Kidney (tissue), 14 donors: ENCODE data around the gene NCOR2. TPM values are rescaled to one million over a fixed set of nuclear protein-coding genes. Genes with fewer than 3 reads are reported as not detected.

Experiments used
- DNase-seq, 5 donors: peaks; one replicate each; pipeline ENCODE4 v3.0.0-alpha.2; 2013 to 2020
- FAIRE-seq: peaks from 2 replicates; lab custom pipeline; 2012; peaks lifted over from hg19 to GRCh38; lab: Jason Lieb, UNC
- H3K27ac ChIP-seq, 2 donors: one replicate each; pipeline ENCODE4 v1.7.0; 2013; ENCODE audit warnings: low read depth in 2 of 2, low read length in 2 of 2, inconsistent platforms in 1 of 2
- H3K27me3 ChIP-seq: one replicate; pipeline ENCODE4 v1.7.1; 2013; ENCODE audit warnings: low read length, inconsistent platforms; ENCODE audit not compliant: control insufficient read depth, insufficient read depth
- H3K36me3 ChIP-seq, 3 donors: one replicate each; pipeline versions ENCODE4 v1.7.0 to v1.7.1; 2013; ENCODE audit warnings: low read length in 3 of 3, control low read depth in 1 of 3, inconsistent platforms in 1 of 3; ENCODE audit not compliant: insufficient read depth in 3 of 3, control insufficient read depth in 2 of 3
- H3K4me1 ChIP-seq, 3 donors: one replicate each; pipeline versions ENCODE4 v1.7.0 to v1.7.1; 2013; ENCODE audit warnings: low read length in 3 of 3, inconsistent platforms in 1 of 3, low read depth in 1 of 3; ENCODE audit not compliant: control insufficient read depth in 2 of 3, insufficient read depth in 2 of 3
- H3K4me3 ChIP-seq, 3 donors: one replicate each; pipeline versions ENCODE4 v1.7.0 to v1.8.1; 2013; ENCODE audit warnings: low read length in 3 of 3, control low read depth in 1 of 3, inconsistent platforms in 1 of 3
- H3K9ac ChIP-seq, 3 donors: one replicate each; pipeline versions ENCODE4 v1.7.0 to v1.7.1; 2013; ENCODE audit warnings: low read length in 3 of 3, control low read depth in 1 of 3, inconsistent platforms in 1 of 3
- H3K9me3 ChIP-seq, 3 donors: one replicate each; pipeline versions ENCODE4 v1.7.0 to v1.7.1; 2013; ENCODE audit warnings: low read length in 3 of 3, control low read depth in 1 of 3, inconsistent platforms in 1 of 3; ENCODE audit not compliant: control insufficient read depth in 2 of 3, insufficient read depth in 1 of 3
- CTCF ChIP-seq: IDR thresholded peaks from 3 replicates; pipeline ENCODE4 v1.5.1; 2012; ENCODE audit warnings: mild to moderate bottlenecking, moderate library complexity, borderline replicate concordance; ENCODE audit not compliant: insufficient read depth; ENCODE audit errors: extremely low read depth
- intact Hi-C: fragments of 100-400 bp; cut with DNase I; formaldehyde crosslinking; loops from one replicate; pipeline ENCODE4 v1.11.1; 2022
- polyA plus RNA-seq: library from polyadenylated mRNA; stranded (reverse); fragments of 350-450 nt; fragmentation: Illumina TruSeq; extraction: RNeasy Lipid Tissue Mini Kit (QIAGEN cat#74804); gene quantifications from one replicate; pipeline ENCODE4 v1.2.3, GENCODE V29; 2014; ENCODE audit warnings: low read depth, low replicate concordance; ENCODE audit not compliant: insufficient read depth
- total RNA-seq: library from RNA; stranded (reverse); fragmentation: NEBNext Ultra II Directional; extraction: Animal tissue kit (Norgen Biotek cat#: 25700); gene quantifications from one replicate; pipeline ENCODE4 v1.2.1, GENCODE V29; 2021
- donor health status: control.
- donor health status: control.
- donor health status: control.
- donor health status: control.
- donor health status: control.
- donor health status: DM: yes; HTN: yes; CAD: no.
- donor health status: Normal renal cell carcinoma (clear cell type).

The NCOR2 gene
- total and polyA plus RNA-seq, 2 donors from 2014 or later, result 18.7 to 205 TPM

- Histone ChIP-seq H3K27ac (peak overlapping the region; percentile 34 to 78), H3K4me3 (peak overlapping the region in 1 of 3 donors; percentile 37)
- DNase-seq, result peak; percentile 77 to 90 (median 85)
Measured at GRCh38 chr12:124543590-124544310, 23.7 kb downstream of the NCOR2 start.

GRCh38 chr12:124543052-124543589 lies 24.3 kb downstream of the NCOR2 start:
- Histone ChIP-seq H3K27me3 (no peaks in the 10 kb centered on the region), H3K36me3 (no peaks in the 10 kb centered on the region), H3K9ac (peak overlapping the region in 1 of 3 donors; percentile 53), H3K27ac (peak overlapping the region; percentile 34 to 78), H3K9me3 (no peaks in the 10 kb centered on the region), H3K4me1 (peaks cover 0 to 60% (median 37%) of the 10 kb centered on the region in 3 donors), H3K4me3 (peak overlapping the region in 1 of 3 donors; percentile 37)
- TF ChIP-seq CTCF, result no peak
- DNase-seq, result peak; percentile 85 to 89 (median 86)
- no peak for FAIRE-seq
- intact Hi-C loops, result no loop called here

More at GRCh38 chr12:124543590-124544310, 23.7 kb downstream of the NCOR2 start:
- FAIRE-seq, result no peak
- Histone ChIP-seq H3K9ac (peak overlapping the region in 1 of 3 donors; percentile 53), H3K4me1 (peaks cover 0 to 58% (median 30%) of the 10 kb centered on the region in 3 donors), H3K9me3 (no peaks in the 10 kb centered on the region), H3K36me3 (no peaks in the 10 kb centered on the region), H3K27me3 (no peaks in the 10 kb centered on the region)
- intact Hi-C loops, result no loop called here
- no peak for TF ChIP-seq CTCF

GRCh38 chr12:124542021-124542949 lies 25.1 kb downstream of the NCOR2 start:
- no peaks in the 10 kb centered on the region for H3K9me3 ChIP-seq
- no peaks in the 10 kb centered on the region for H3K27me3 ChIP-seq
- H3K9ac ChIP-seq, result no peak overlapping the region
- H3K4me3 ChIP-seq, result no peak overlapping the region
- no peak for FAIRE-seq
- peak in 4 of 5 donors; percentile 56 to 73 (median 64) for DNase-seq
- H3K27ac ChIP-seq, result no peak overlapping the region
- intact Hi-C loops, result no loop called here
- no peak for TF ChIP-seq CTCF
- no peaks in the 10 kb centered on the region for H3K36me3 ChIP-seq
- peaks cover 0 to 67% (median 41%) of the 10 kb centered on the region in 3 donors for H3K4me1 ChIP-seq
